HG03159 (cell line): ENCODE data around the gene KRTAP16-1.

Experiments used
- ATAC-seq: cut with Tn5 transposase; IDR thresholded peaks from one replicate; pipeline ENCODE4 v1.9.1; 2021; ENCODE audit warnings: mild to moderate bottlenecking, moderate library complexity; ENCODE audit not compliant: unreplicated experiment

The KRTAP16-1 gene

DNA sequence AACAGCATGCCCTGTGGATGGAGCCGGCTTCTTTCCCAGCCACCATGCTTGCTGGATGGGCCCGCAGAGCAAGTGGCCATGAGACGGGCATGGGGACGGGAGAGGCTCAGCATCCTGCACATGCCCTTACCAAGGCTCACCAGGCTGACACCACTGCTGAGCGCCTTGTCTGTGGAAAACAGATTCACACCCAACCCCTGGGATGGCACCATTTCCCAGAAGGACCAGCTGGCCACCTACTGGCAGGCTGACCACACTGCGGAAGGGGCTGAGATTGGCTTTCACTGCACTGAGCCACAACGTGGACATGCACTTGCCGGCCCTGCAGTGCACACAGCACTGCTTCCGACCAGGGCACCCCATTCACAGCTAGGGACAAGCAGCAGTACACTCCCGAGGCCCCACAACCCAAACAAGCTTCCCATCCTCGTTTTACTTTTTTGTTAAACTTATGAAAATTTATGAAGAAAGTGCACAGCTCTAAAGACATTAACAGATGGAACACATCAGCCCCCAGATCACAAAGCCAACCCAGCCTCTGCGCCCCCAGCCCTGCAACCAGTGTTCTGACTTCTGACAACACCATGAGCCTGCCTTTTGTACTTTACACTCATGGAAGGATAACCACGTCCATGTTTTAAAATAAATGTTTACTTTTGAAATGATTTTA, 20.3 kb upstream of the KRTAP16-1 start:
- ATAC-seq = no peak

- ATAC-seq = no peak
Measured at GRCh38 chr17:41328207-41328606, 19.1 kb upstream of the KRTAP16-1 start.

GRCh38 chr17:41327411-41328120, 18.5 kb upstream of the KRTAP16-1 start:
- ATAC-seq = no peak

GRCh38 chr17:41326173-41327145, 17.4 kb upstream of the KRTAP16-1 start:
- ATAC-seq = no peak

DNA sequence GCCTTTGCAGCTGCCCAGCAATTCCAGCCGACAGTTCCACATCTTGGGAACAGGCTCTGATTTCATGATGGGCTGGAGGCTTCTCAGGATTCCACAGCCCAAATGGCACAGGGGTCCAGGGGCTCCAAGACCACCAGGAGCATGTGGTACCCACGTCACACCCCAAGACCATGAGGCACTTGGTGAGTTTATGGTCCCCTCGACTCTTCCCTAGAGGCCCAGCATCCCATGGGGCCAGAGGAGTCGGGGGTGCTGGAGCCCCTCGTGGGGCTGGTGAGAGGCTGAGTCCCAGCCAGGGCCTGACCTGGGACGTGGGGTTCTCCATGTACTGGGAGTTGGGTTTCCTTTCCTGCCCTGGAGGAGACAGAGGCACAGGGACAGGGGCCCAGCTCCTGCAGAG, 16.5 kb upstream of the KRTAP16-1 start:
- no peak for ATAC-seq

DNA sequence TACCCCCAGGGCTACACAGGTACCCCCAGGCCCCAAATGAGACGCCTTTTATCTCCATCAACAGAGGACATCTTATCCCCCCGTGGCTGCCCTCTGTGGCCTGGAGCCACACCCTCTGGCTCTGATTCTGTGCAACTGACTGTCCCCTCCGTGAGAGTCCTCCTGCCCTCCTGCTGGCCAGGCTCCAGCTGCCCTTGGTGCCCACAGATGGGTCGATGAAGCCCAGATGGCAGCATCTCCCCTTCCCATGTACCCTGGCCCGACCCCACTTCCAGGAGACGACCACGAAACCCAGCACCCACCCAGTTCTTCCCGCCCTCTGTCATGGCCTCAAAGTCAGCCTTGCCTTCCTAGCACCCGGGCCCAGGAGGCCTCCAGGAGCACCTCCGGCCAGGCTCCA, 16.0 kb upstream of the KRTAP16-1 start:
- ATAC-seq = no peak

GRCh38 chr17:41324180-41325075, 15.3 kb upstream of the KRTAP16-1 start:
- ATAC-seq = no peak

DNA sequence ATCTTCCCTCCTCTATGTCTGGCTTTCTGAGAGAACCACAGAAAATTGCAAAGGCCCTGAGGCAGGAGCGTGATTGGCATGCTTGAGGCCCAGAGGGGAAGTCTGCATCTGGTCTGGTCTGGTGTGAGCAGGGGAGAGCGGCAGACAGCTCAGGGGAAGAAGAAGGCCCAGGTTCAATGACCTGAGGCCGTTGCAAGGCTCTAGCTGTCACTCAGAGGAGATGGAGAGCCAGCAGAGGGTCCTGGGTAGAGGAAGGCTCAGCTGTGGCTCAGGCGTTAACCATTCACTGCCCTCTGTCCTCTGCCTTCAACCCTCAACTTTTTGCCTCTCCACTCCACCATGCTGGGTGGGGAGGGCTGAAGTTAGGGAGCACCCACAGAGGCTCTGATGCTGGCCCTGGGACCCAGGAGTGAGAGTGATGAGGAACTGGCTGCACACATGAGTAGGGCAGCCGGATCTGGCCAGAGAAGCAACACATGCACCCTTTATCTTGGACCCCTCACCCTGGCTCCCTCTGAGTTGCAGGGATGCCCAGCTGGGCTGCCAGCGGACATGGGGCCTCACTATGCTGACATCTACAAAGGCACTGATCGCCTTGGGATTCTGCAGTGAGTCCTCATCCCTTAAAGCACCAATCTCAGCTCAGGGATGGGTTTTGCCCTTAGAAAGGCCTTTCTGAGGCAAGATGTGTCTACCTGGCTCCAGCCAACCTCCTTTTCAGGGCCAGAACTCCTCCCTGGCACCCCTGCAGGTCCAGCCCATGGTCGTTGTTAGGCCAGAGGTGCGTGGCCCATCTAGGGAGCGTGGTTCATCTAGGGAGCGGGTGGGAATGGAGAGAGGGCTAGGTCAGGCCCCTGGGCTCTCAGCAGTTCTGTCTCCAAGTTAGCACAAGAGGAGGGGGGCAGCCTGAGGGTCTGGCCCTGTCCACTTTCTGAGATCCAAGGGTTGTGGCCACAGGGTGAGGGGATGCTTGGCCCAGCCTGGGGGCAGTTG, 14.1 kb upstream of the KRTAP16-1 start:
- ATAC-seq = no peak

DNA sequence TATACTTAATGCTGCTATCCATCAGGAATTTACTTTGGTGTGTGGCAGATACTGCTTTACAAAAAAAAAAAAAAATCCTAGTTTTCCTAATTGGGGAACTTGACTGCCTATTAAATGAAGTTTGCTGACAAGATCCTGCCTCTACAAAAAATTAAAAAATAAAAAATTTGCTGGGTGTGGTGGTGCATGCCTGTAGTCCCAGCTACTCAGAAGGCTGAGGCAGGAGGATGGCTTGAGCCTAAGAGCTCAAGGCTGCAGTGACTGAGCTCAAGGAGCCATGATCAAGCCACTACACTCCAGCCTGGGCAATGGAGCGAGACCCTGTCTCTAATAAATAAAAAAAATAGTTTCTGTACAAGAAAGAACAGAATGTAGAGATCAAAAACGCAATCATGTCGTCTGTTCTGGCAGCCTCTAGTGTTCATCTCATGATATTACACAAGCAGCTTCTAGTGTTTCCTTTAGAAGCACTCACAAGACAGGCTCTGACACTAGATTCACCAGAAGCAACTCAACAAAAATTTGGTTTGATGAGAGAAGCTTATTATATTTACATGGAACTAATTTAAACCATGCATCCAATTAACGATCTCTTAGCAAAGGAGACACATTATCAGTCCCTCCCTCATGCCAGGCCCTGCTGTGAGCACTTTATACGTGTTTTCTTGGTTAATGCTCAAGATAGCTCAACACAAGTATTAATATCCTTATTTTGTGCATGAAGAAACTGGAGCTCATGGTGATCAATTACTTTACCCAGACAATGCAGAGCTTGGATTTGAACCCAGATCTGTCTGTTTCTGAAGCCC, 13.2 kb upstream of the KRTAP16-1 start:
- no peak for ATAC-seq

DNA sequence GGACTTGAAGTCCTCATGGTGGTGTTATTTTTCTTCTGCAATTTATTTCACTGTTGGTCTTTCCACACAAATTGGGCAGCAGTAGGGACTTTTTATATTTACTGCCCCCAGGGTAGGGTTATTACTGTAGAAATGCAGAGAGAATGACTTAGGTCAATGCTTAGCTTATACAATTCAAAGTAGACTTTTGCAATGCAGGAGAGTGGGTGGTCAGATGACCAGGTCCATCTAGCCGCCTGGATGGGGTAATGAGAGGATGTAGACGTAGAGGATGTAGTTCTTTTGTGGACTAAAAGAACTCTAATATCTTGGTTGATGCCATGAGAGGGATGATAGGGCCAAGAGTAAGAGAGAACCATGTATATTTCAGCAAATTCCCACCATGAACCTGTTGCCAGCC, 9.1 kb upstream of the KRTAP16-1 start:
- no peak for ATAC-seq

DNA sequence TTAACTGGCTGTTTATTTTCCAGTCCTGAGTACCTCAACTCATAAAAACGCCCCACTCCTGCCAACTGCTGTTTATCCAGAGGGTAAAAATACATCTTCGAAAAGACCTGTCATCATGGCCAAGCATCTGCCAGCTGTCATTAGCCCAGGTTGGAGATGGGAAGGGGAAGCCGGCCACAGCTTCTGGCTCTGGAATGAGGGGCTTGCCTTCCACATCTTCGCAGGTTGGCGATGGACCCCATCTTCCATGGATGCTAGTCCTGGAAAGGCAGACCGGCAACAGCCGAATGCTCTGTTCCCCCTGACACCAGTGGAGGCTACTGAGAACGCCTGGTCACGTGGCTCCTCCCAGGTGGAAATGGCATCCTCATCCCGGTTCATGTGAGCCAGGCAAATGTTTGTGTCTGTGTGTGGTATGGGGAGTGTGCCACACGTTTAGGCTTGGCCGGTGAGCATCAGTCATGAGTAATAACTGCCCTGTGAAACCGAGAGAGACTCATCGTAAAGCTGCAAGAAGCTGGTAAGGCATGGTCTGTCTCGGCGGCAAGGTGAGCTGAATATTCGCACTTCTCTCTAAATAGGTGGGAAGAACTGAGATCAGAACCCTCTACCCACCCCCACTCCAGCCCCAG, 6.8 kb upstream of the KRTAP16-1 start:
- no peak for ATAC-seq

DNA sequence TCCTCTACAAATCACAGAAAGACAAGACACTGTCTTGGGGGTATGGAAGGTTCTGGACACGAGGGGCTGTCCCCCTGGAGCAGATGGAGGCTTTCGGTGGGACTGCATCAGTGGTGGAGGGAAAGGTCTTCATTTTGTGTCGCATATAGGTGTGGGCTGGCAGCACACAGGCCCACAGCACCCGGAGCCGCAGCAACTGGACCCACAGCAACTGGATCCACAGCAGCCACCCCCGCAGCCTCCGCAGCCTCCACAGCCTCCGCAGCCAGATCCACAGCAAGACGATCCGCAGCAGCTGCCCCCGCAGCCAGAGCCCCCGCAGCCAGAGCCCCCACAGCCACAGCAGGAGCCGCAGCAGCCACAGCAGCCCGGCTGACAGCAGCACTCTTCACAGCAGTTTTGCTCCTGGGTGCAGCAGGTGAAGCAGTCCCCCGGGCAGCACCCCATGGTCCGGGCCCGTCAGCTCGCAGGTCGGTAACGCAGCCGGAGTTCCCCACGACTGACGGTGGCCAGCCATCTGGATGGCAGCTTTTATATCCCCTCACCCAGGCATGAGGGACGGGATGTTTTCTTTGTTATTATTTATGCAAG, 6.2 kb upstream of the KRTAP16-1 start, which contains the start of gene KRTAP17-1:
Gene KRTAP17-1 (minus strand): TSS at position 507 of the 591 bp plus-strand sequence. CDS start 60 bp downstream, at position 447.
- no peak for ATAC-seq

DNA sequence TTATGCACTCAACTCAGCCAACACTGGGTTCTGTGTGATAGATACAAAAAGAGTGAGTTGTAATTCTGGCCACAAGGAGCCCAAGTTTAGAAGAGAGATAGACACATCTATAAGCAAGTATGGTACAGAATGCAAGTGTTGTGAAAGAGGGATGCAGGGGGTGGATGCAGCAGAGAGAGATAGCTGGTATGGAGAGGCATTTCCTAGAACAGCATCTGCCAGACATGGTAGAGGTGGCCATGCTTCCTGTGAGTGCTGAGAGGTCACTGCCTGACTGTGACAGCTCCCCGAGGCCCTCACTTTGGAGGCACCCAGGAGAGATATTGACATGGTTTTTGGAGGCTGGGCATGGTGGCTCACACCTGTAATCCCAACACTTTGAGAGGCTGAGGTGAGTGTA, 2.0 kb upstream of the KRTAP16-1 start:
- no peak for ATAC-seq

DNA sequence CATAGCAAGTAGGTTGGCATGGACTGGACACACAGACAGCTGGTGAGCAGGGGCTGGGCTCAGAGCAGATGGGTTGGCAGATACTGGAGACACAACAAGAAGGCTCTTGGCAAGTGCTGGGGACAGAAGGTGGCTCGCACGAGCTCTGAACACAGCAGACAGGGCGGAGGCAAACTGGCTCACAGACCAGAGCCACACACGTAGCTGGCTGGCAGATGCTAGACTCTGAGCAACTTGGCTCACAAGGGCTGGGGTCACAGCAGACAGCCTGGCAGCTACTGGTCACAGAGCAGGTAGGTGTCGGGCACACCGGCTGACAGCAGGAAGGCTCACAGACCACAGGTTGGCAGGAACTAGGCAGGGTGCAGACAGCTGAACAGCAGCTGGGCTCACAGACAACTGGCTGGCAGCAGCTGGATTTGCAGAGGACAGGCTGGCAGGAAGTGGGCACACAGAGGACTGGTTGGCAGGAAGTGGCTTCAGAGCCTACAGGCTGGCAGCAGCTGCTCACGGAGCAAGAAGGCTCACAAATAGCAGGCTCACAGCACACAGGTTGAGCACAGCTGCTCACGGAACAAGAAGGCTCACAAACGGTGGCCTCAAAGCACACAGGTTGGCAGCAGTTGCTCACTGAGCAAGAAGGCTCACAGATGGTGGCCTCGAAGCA, 725 bp downstream of the KRTAP16-1 start:
- no peak for ATAC-seq

- no peak for ATAC-seq
Measured at GRCh38 chr17:41307647-41308046, 1.5 kb downstream of the KRTAP16-1 start.

DNA sequence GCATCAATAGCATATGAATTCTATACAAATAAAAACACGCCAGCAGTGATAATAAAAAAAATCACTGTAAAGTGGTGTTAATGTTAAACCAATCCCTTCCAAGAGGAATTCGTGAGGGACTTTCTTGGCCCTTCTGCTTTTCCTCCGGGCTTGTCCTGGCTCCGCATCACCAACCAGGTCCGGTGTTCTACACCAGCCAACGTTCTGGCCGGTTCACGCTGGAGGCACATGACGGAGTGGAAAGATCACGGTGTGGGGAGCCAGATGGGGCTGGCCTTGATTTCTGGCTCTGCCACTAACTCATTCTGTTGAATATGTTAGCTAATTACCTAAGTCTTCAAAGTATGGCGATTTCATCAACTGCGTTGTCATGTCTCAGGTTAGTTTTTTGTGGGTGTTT, 5.0 kb downstream of the KRTAP16-1 start:
- no peak for ATAC-seq

DNA sequence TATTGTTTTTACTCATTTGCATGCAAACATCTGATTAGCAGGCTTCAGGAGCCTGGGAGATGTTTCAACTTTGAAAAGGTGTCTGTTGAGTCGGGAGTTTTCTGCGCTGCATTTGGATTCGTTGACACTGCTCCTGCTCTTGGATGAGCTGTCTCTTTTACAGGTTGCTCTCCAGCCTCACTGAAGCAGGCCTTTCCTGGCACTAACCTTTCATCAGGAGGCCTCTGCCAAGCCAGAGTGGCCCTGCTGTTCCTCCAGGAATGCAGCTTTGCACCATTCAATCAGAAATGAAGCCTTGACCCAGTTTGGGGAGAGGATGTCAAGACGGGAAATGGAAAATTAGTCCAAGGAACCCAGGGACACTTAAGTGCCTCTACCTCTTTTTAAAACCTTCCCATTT, 6.1 kb downstream of the KRTAP16-1 start:
- ATAC-seq = no peak
